IMR-90 (cell line): ENCODE measurements around the gene CFAP20. TPM values are rescaled to one million over a fixed set of nuclear protein-coding genes. Genes with fewer than 3 reads are reported as not detected.

Experiments
- ATAC-seq: fragments of 200-7000 bp; cut with Tn5 transposase; 2 replicates; pipeline ENCODE4 v1.9.1; 2020; ENCODE audit warnings: low read depth, mild to moderate bottlenecking, moderate library complexity
- BruUV-seq: library from RNA; stranded (reverse); fragments of 400-500 nt; replicated peaks from 2 replicates; lab custom pipeline; 2021; lab: Mats Ljungman, UMichigan
- CTCF ChIA-PET: fragments of 300-600 bp; formaldehyde crosslinking; extraction: SDS; loops from one replicate; lab custom pipeline; 2021; ENCODE audit warnings: antibody characterized with exemption; lab: Yijun Ruan, JAX
- POLR2A ChIA-PET: fragments of 300-600 bp; sonication (Branson Sonifier 250); formaldehyde crosslinking; loops from one replicate; lab custom pipeline; 2022; ENCODE audit warnings: antibody characterized with exemption; ENCODE audit not compliant: unreplicated experiment; lab: Charles Lee
- DNase-seq: peaks from one replicate; pipeline ENCODE4 v3.0.0; 2013
- H2AFZ ChIP-seq: replicated peaks from 2 replicates; pipeline ENCODE3; 2013; ENCODE audit warnings: low read length, mild to moderate bottlenecking; ENCODE audit not compliant: poor library complexity
- H2AK5ac ChIP-seq: 2 replicates; pipeline ENCODE4 v1.6.1; 2013; ENCODE audit warnings: low read depth, low read length, inconsistent platforms
- H2AK9ac ChIP-seq: replicated peaks from 2 replicates; pipeline ENCODE3; 2013; ENCODE audit warnings: mild to moderate bottlenecking, low read depth, low read length, moderate library complexity; ENCODE audit not compliant: poor library complexity
- H2BK120ac ChIP-seq: 2 replicates; pipeline ENCODE4 v1.6.1; 2013; ENCODE audit warnings: low read depth, low read length, inconsistent platforms
- H2BK15ac ChIP-seq: 3 replicates; pipeline ENCODE4 v1.6.1; 2013; ENCODE audit warnings: low read depth, low read length, inconsistent platforms
- H2BK20ac ChIP-seq: 2 replicates; pipeline ENCODE4 v1.6.1; 2013; ENCODE audit warnings: low read depth, mild to moderate bottlenecking, inconsistent platforms, low read length, moderate library complexity
- H2BK5ac ChIP-seq: 2 replicates; pipeline ENCODE4 v1.6.1; 2013; ENCODE audit warnings: mild to moderate bottlenecking, low read depth, low read length, inconsistent platforms; ENCODE audit not compliant: poor library complexity, severe bottlenecking
- H3K14ac ChIP-seq: replicated peaks from 2 replicates; pipeline ENCODE4 v1.6.1; 2013; ENCODE audit warnings: low read depth, low read length, inconsistent platforms
- H3K18ac ChIP-seq: 2 replicates; pipeline ENCODE4 v1.6.1; 2013; ENCODE audit warnings: low read depth, low read length, control low read depth
- H3K23ac ChIP-seq: 2 replicates; pipeline ENCODE4 v1.6.1; 2013; ENCODE audit warnings: low read depth, low read length, inconsistent platforms
- H3K27ac ChIP-seq: 2 replicates; pipeline ENCODE4 v1.5.1; 2013; ENCODE audit warnings: mild to moderate bottlenecking, control low read depth, low read length; ENCODE audit not compliant: insufficient read depth
- H3K27me3 ChIP-seq: 2 replicates; pipeline ENCODE4 v1.6.1; 2013; ENCODE audit warnings: low read length; ENCODE audit not compliant: control insufficient read depth, insufficient read depth
- H3K36me3 ChIP-seq: 2 replicates; pipeline ENCODE4 v1.6.1; 2013; ENCODE audit warnings: low read length, mixed read lengths; ENCODE audit not compliant: control insufficient read depth, insufficient read depth
- H3K4ac ChIP-seq: 2 replicates; pipeline ENCODE4 v1.6.1; 2013; ENCODE audit warnings: low read depth, low read length, inconsistent platforms
- H3K4me1 ChIP-seq: 2 replicates; pipeline ENCODE4 v1.6.1; 2013; ENCODE audit warnings: low read length, mixed read lengths; ENCODE audit not compliant: control insufficient read depth, insufficient read depth
- H3K4me2 ChIP-seq: 2 replicates; pipeline ENCODE4 v1.6.1; 2013; ENCODE audit warnings: low read depth, mild to moderate bottlenecking, control low read depth, low read length, moderate library complexity
- H3K4me3 ChIP-seq: 2 replicates; pipeline ENCODE4 v1.5.1; 2013; ENCODE audit warnings: low read depth, mild to moderate bottlenecking, control low read depth, low read length, moderate library complexity; ENCODE audit not compliant: insufficient read depth
- H3K56ac ChIP-seq: 2 replicates; pipeline ENCODE4 v1.6.1; 2013; ENCODE audit warnings: low read length, inconsistent platforms; ENCODE audit not compliant: insufficient read depth; ENCODE audit errors: extremely low read depth
- H3K79me1 ChIP-seq, 2 experiments: 2 replicates each; pipeline ENCODE4 v1.6.1; 2013; ENCODE audit warnings: low read length in 2 of 2, inconsistent platforms in 1 of 2, low read depth in 1 of 2
- H3K9ac ChIP-seq: 2 replicates; pipeline ENCODE4 v1.6.1; 2013; ENCODE audit warnings: low read depth, low read length, control low read depth
- H3K9me1 ChIP-seq: 2 replicates; pipeline ENCODE4 v1.6.1; 2013; ENCODE audit warnings: low read length, inconsistent platforms; ENCODE audit not compliant: insufficient read depth
- H3K9me3 ChIP-seq: 2 replicates; pipeline ENCODE4 v1.6.1; 2013; ENCODE audit warnings: low read length; ENCODE audit not compliant: control insufficient read depth, insufficient read depth
- H4K20me1 ChIP-seq: 2 replicates; pipeline ENCODE4 v1.6.1; 2013; ENCODE audit warnings: low read length, inconsistent platforms; ENCODE audit not compliant: insufficient read depth
- H4K5ac ChIP-seq: 2 replicates; pipeline ENCODE4 v1.6.1; 2013; ENCODE audit warnings: mild to moderate bottlenecking, low read depth, low read length, control low read depth
- H4K8ac ChIP-seq, 2 experiments: 2 replicates each; pipeline ENCODE4 v1.6.1; 2013; ENCODE audit warnings: low read depth in 2 of 2, low read length in 2 of 2, control low read depth in 1 of 2, inconsistent platforms in 1 of 2
- H4K91ac ChIP-seq: 2 replicates; pipeline ENCODE4 v1.6.1; 2013; ENCODE audit warnings: low read depth, low read length, inconsistent platforms; ENCODE audit not compliant: insufficient read depth
- CEBPB ChIP-seq: IDR thresholded peaks from 2 replicates; pipeline ENCODE4 v1.6.1; 2012; ENCODE audit warnings: low read depth, low read length, improper control_type of control experiment
- CHD1 ChIP-seq: IDR thresholded peaks from 2 replicates; pipeline ENCODE4 v1.6.1; 2012; ENCODE audit warnings: low read depth, low read length, improper control_type of control experiment
- CTCF ChIP-seq: conservative IDR thresholded peaks from 2 replicates; pipeline ENCODE4 v1.5.1; 2012; ENCODE audit warnings: mild to moderate bottlenecking, low read depth, low read length, improper control_type of control experiment
- FOS ChIP-seq: fragments of 150-350 bp; IDR thresholded peaks from 2 replicates; pipeline ENCODE4 v1.6.1; 2016; ENCODE audit warnings: low read depth, low read length
- MXI1 ChIP-seq: IDR thresholded peaks from 2 replicates; pipeline ENCODE4 v1.6.1; 2012; ENCODE audit warnings: low read depth, mild to moderate bottlenecking, low read length, moderate library complexity, borderline replicate concordance
- NFE2L2 ChIP-seq: fragments of 150-350 bp; IDR thresholded peaks from 2 replicates; pipeline ENCODE4 v1.6.1; 2016; ENCODE audit warnings: low read depth, mild to moderate bottlenecking, low read length
- POLR2A ChIP-seq: IDR thresholded peaks from 2 replicates; pipeline ENCODE4 v1.6.1; 2012; ENCODE audit warnings: mild to moderate bottlenecking, low read depth, low read length
- RAD21 ChIP-seq: IDR thresholded peaks from 2 replicates; pipeline ENCODE4 v1.6.1; 2012; ENCODE audit warnings: low read length, improper control_type of control experiment
- RCOR1 ChIP-seq: IDR thresholded peaks from 2 replicates; pipeline ENCODE4 v1.6.1; 2012; ENCODE audit warnings: mild to moderate bottlenecking, low read length, improper control_type of control experiment; ENCODE audit not compliant: insufficient replicate concordance
- SMC3 ChIP-seq: fragments of 150-350 bp; IDR thresholded peaks from 2 replicates; pipeline ENCODE4 v1.6.1; 2016; ENCODE audit warnings: low read depth, mild to moderate bottlenecking, antibody characterized with exemption, low read length, moderate library complexity
- WGBS, 2 experiments: methylation state at CpG; one replicate each; pipeline versions ENCODE4 v1.1.5 to v1.1.7; 2013; ENCODE audit warnings: missing lambda C conversion rate in 2 of 2; ENCODE audit not compliant: insufficient read length in 1 of 2; ENCODE audit errors: extremely low coverage in 2 of 2; 5-methylcytosine and 5-hydroxymethylcytosine counted together
- dilution Hi-C: fragments of 300-500 bp; cut with HindIII; formaldehyde crosslinking; loops from one replicate; pipeline ENCODE4 v1.14.3; 2018; ENCODE audit warnings: low sequenced_read_pairs; ENCODE audit not compliant: unreplicated experiment
- in situ Hi-C: fragments of 300-500 bp; cut with MboI; formaldehyde crosslinking; loops from 3 replicates; pipeline ENCODE4 v1.14.3; 2019; ENCODE audit warnings: low sequenced_read_pairs, inconsistent platforms, mixed read lengths
- intact Hi-C: fragments of 100-400 bp; cut with micrococcal nuclease; formaldehyde crosslinking; loops from 2 replicates; pipeline ENCODE4 v1.10.0; 2022
- polyA plus RNA-seq, 3 experiments: library from polyadenylated mRNA; depleted of rRNA; stranded (reverse); fragments of >200 nt; gene quantifications; 2 replicates each; pipeline ENCODE4 v1.2.3, GENCODE V29; 2012; ENCODE audit warnings: low replicate concordance in 1 of 3
- total RNA-seq: library from RNA; depleted of rRNA; stranded (reverse); fragments of >200 nt; gene quantifications from 2 replicates; pipeline ENCODE4 v1.2.3, GENCODE V29; 2012
- TF ChIP-seq, protein P1 (sequence below): fragments of 150-350 bp; IDR thresholded peaks from 2 replicates; pipeline ENCODE4 v1.6.1; 2017; ENCODE audit warnings: mild to moderate bottlenecking, antibody characterized with exemption, low read length, low read depth
- TF ChIP-seq, protein P2 (sequence below): fragments of 150-350 bp; IDR thresholded peaks from 2 replicates; pipeline ENCODE4 v1.6.1; 2016; ENCODE audit warnings: low read depth, mild to moderate bottlenecking, low read length, moderate library complexity, borderline replicate concordance

Gene CFAP20
- total and polyA plus RNA-seq, 2 of the 4 experiments (the other 2 are of a cell fraction), result 39.1 to 54.0 TPM

DNA sequence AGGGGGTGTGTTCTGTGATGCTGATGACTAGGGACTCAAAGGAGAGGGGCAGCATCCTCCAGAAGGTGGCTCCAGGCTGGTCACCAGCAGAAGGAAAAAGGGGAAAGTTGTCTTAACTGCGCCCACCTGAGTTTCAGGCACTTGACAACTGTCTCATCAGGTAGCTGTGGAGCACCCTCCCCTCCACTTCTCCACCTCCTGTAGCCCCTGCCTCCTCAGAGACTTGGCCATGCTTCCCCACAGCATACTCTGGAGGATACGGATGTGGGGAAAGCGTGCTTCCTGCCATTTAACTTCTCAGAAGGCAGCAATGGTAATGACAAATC lies 17.9 kb downstream of the CFAP20 start:
- H3K9me3 ChIP-seq, result no peaks in the 10 kb centered on the region
- BruUV-seq, result no TSS peak
- H2AFZ ChIP-seq, result no peak overlapping the region
- in situ Hi-C loops (loop anchor here (25.0 kb wide), 1 partner anchor 199 kb away; no protein-coding TSS in a partner anchor), dilution Hi-C loops (no loop called here), intact Hi-C loops (no loop called here)
- TF ChIP-seq, protein P1, sequence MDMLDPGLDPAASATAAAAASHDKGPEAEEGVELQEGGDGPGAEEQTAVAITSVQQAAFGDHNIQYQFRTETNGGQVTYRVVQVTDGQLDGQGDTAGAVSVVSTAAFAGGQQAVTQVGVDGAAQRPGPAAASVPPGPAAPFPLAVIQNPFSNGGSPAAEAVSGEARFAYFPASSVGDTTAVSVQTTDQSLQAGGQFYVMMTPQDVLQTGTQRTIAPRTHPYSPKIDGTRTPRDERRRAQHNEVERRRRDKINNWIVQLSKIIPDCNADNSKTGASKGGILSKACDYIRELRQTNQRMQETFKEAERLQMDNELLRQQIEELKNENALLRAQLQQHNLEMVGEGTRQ, result no peak
- TF ChIP-seq SMC3, result no peak
- no peak for TF ChIP-seq CTCF
- TF ChIP-seq POLR2A, result no peak
- TF ChIP-seq RCOR1, result no peak
- TF ChIP-seq RAD21, result no peak
- no peak for TF ChIP-seq FOS
- TF ChIP-seq CHD1, result no peak
- no peak for TF ChIP-seq NFE2L2
- TF ChIP-seq, protein P2, sequence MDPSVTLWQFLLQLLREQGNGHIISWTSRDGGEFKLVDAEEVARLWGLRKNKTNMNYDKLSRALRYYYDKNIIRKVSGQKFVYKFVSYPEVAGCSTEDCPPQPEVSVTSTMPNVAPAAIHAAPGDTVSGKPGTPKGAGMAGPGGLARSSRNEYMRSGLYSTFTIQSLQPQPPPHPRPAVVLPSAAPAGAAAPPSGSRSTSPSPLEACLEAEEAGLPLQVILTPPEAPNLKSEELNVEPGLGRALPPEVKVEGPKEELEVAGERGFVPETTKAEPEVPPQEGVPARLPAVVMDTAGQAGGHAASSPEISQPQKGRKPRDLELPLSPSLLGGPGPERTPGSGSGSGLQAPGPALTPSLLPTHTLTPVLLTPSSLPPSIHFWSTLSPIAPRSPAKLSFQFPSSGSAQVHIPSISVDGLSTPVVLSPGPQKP, result no peak
- no peak for TF ChIP-seq CEBPB
- TF ChIP-seq MXI1, result no peak
- DNase-seq (no peak), ATAC-seq (no peak)
- CTCF ChIA-PET, result no interaction called here
- H4K8ac ChIP-seq, result no peak overlapping the region
- H3K9me1 ChIP-seq, result peaks cover 11% of the 10 kb centered on the region
- no peaks in the 10 kb centered on the region for H3K27me3 ChIP-seq
- no peak overlapping the region for H2AK5ac ChIP-seq
- no peak overlapping the region for H2BK120ac ChIP-seq
- H3K14ac ChIP-seq, result no peak overlapping the region
- no peak overlapping the region for H3K27ac ChIP-seq
- H3K4me1 ChIP-seq, result peaks cover 8% of the 10 kb centered on the region
- peaks cover 0 to 1% of the 10 kb centered on the region in 2 experiments; a peak in 2 of 4 replicates for H3K79me1 ChIP-seq
- H3K23ac ChIP-seq, result no peak overlapping the region
- H2BK20ac ChIP-seq, result no peak overlapping the region
- H4K91ac ChIP-seq, result no peak overlapping the region
- no peak overlapping the region for H2BK5ac ChIP-seq
- H3K4me3 ChIP-seq, result no peak overlapping the region
- WGBS, 2 experiments, result no CpG with 5 or more reads among the region's 3 CpGs
- H3K18ac ChIP-seq, result no peak overlapping the region
- H3K4me2 ChIP-seq, result no peak overlapping the region
- H4K5ac ChIP-seq, result no peak overlapping the region
- no peak overlapping the region for H3K9ac ChIP-seq
- no peak overlapping the region for H2AK9ac ChIP-seq
- no peak overlapping the region for H3K56ac ChIP-seq
- peaks cover 8% of the 10 kb centered on the region; the same call in 1 of the 2 replicates for H4K20me1 ChIP-seq
- POLR2A ChIA-PET, result no interaction called here
- peaks cover 15% of the 10 kb centered on the region for H3K36me3 ChIP-seq
- no peak overlapping the region for H3K4ac ChIP-seq
- H2BK15ac ChIP-seq, result no peak overlapping the region
